ENCODE data around the gene CA10.

Gene CA10

GRCh38 chr17:52145476-52145875 is 13.0 kb downstream of the CA10 start:
- DNase-seq (ENCODE audit: low read depth) = no peak

- no peak for DNase-seq (ENCODE audit: low read depth)
Measured at GRCh38 chr17:52143542-52143941, 15.0 kb downstream of the CA10 start.

- no peak for DNase-seq (ENCODE audit: low read depth)
Measured at GRCh38 chr17:52140601-52141000, 17.9 kb downstream of the CA10 start.

GRCh38 chr17:52138752-52139151 is 19.8 kb downstream of the CA10 start:
- no peak for DNase-seq (ENCODE audit: low read depth)

- DNase-seq (ENCODE audit: low read depth) = no peak
Measured at GRCh38 chr17:52138350-52138749, 20.2 kb downstream of the CA10 start.

GRCh38 chr17:52136166-52136565 is 22.3 kb downstream of the CA10 start:
- no peak for DNase-seq (ENCODE audit: low read depth)

GRCh38 chr17:52134641-52135040 is 23.9 kb downstream of the CA10 start:
- DNase-seq (ENCODE audit: low read depth) = no peak

GRCh38 chr17:52128721-52129120 is 29.8 kb downstream of the CA10 start:
- DNase-seq (ENCODE audit: low read depth) = no peak

- no peak for DNase-seq (ENCODE audit: low read depth)
Measured at GRCh38 chr17:52124993-52125392, 33.5 kb downstream of the CA10 start.

- no peak for DNase-seq (ENCODE audit: low read depth)
Measured at GRCh38 chr17:52124561-52124960, 34.0 kb downstream of the CA10 start.

- no peak for DNase-seq (ENCODE audit: low read depth)
Measured at GRCh38 chr17:52120465-52120864, 38.0 kb downstream of the CA10 start.

GRCh38 chr17:52110923-52111581 is 47.5 kb downstream of the CA10 start:
- no peak for DNase-seq (ENCODE audit: low read depth)

- peak; percentile 10 for DNase-seq (ENCODE audit: low read depth)
Measured at GRCh38 chr17:52106638-52107261, 51.8 kb downstream of the CA10 start.

- no peak for DNase-seq (ENCODE audit: low read depth)
Measured at GRCh38 chr17:52106072-52106471, 52.4 kb downstream of the CA10 start.

- no peak for DNase-seq (ENCODE audit: low read depth)
Measured at GRCh38 chr17:52105591-52105990, 52.9 kb downstream of the CA10 start.

- DNase-seq (ENCODE audit: low read depth) = no peak
Measured at GRCh38 chr17:52096056-52096455, 62.5 kb downstream of the CA10 start.

GRCh38 chr17:52084176-52084575 is 74.3 kb downstream of the CA10 start:
- no peak for DNase-seq (ENCODE audit: low read depth)

GRCh38 chr17:52079496-52079895 is 79.0 kb downstream of the CA10 start:
- no peak for DNase-seq (ENCODE audit: low read depth)

GRCh38 chr17:52071712-52072111 is 86.8 kb downstream of the CA10 start:
- DNase-seq (ENCODE audit: low read depth) = no peak

GRCh38 chr17:52064791-52065211 is 93.7 kb downstream of the CA10 start:
- DNase-seq (ENCODE audit: low read depth) = no peak

GRCh38 chr17:52049496-52049895 is 109.0 kb downstream of the CA10 start:
- DNase-seq (ENCODE audit: low read depth) = no peak

- no peak for DNase-seq (ENCODE audit: low read depth)
Measured at GRCh38 chr17:52049051-52049450, 109.5 kb downstream of the CA10 start.

- DNase-seq (ENCODE audit: low read depth) = no peak
Measured at GRCh38 chr17:52048137-52048898, 110.2 kb downstream of the CA10 start.
